Activated CD8-positive, alpha-beta memory T cell treated with anti-CD3 and anti-CD28 coated beads for 4 hours (primary cell): ENCODE results near the gene KSR2.

Experiments
- DNase-seq, 2 donors: peaks; one replicate each; pipeline ENCODE4 v3.0.0-alpha.2; 2020; ENCODE audit warnings: low read depth in 2 of 2

The KSR2 gene

GRCh38 chr12:117692512-117692911 is 276.3 kb downstream of the KSR2 start:
- DNase-seq: no peak

- DNase-seq: no peak
Measured at GRCh38 chr12:117689857-117690256, 278.9 kb downstream of the KSR2 start.

- DNase-seq: no peak
Measured at GRCh38 chr12:117688446-117688845, 280.3 kb downstream of the KSR2 start.

DNA sequence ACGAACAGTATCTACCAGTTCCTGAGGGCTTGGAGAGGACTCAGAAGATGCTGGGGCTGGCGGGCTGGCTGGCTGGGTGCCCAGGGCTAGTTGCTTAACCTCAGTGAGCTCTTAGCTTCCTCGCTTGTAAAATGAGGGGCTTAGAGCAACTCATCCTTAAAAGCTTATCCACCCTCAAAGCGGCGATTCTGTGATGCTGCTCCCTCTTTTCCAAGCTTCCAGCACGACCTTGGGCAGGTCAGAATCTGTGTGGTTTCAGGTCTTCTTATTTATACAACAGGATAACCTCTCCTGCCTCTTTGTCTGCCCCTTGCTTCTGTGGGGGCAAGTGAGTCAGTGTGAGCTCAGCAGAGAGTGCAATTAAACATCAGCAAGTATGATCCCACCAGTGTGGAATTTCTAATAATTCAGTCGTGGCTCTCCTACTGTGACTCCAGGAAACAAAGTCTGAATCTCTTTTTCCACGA is 281.8 kb downstream of the KSR2 start:
- no peak for DNase-seq

- no peak for DNase-seq
Measured at GRCh38 chr12:117686210-117686609, 282.6 kb downstream of the KSR2 start.

GRCh38 chr12:117685110-117685926 is 283.5 kb downstream of the KSR2 start:
- DNase-seq: no peak

- no peak for DNase-seq
Measured at GRCh38 chr12:117684471-117684870, 284.3 kb downstream of the KSR2 start.

- no peak for DNase-seq
Measured at GRCh38 chr12:117680312-117680711, 288.5 kb downstream of the KSR2 start.

DNA sequence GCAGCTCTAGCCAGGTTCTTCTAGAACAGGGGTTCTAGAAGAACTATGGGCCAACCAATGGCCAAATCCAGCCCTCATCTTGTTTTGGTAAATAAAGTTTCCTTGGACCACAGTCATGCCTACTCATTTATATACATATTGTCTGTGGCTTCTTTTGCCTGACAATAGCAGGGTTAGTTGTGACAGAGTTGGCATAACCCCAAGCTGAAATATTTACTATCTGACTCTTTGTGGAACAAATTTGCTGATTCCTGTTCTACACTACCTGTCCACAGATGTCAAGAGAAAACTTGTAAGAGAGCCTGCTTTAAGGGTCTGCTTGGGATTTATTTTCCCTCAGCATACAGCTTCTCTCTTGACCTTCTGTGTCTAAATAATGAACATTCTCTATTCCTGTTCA is 289.0 kb downstream of the KSR2 start:
- no peak for DNase-seq

- no peak for DNase-seq
Measured at GRCh38 chr12:117674763-117675162, 294.0 kb downstream of the KSR2 start.

- no peak for DNase-seq
Measured at GRCh38 chr12:117674313-117674712, 294.5 kb downstream of the KSR2 start.

DNA sequence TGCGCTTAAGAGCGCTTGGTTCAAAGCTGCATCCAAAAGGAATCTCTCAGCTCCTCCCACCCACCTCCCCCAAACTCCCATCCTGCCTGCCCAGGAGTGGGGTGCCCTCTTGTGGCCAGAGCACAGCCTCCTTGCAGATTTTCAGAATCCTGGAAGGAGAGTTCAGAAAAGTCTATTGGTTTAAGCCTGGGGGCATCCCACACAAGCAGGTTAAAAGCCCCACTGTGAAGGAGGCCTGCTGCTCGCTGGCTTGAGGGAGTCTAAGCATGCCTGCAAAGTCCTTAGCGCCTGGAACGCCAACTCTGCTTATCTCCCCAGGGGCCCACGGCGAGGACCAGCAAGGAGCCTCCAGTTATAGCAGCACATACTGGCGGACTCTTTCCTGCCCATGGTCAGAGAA is 297.1 kb downstream of the KSR2 start:
- DNase-seq: no peak

DNA sequence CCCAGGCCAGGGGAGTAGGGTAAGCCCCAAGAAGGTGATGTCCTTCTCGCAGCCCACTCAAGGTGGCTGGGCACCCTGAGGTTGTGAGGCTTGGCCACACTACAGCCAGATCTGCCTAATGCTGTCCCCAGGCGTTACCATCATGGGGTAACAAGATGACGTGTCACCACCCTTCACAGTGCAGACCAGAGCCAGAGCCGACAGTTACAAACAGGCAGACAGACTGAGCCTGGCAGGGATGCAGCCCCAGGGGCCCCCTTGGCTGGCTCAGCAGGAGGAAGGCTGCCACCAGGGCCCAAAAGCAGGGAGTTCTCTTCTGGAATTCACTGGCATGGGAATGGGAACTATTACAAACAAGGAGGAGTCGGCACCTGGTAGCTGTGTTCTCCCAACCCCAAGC is 304.6 kb downstream of the KSR2 start:
- DNase-seq: no peak

DNA sequence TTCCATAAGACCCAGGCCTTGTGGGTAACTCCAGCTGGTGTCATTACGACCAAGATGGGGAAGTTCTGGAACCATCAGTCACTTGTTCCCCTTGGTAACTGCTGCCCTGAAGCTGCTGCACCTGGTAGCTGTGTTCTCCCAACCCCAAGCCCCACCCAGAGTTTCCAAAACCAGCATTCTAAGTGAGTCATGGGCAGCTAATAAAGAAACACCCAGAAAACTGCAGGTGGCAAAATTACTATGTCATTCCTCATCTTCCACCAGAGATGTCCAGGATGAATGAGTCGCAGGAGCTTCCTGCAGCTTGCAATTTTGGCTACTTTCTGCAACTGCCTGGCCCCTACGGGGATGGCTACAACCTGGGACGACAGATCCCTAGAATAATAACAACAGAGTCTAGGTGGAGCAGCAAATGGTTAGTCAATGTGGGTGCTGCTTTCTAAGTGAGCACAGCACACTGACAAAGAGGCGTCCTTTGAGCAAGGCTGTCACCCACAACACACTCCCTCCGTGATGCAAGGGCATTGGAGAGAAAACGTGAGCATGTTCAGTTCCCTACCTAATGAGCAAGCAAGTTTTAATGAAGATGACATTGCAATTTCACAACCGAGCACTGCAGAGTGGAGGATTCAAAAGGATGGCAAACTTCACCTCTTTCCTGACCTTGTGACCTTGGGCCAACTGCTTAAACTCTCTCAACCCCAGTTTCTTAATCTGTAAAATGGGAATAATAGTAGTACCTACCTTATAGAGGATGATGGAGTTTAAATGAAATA is 306.0 kb downstream of the KSR2 start:
- no peak for DNase-seq

- DNase-seq: no peak
Measured at GRCh38 chr12:117662220-117662619, 306.6 kb downstream of the KSR2 start.

DNA sequence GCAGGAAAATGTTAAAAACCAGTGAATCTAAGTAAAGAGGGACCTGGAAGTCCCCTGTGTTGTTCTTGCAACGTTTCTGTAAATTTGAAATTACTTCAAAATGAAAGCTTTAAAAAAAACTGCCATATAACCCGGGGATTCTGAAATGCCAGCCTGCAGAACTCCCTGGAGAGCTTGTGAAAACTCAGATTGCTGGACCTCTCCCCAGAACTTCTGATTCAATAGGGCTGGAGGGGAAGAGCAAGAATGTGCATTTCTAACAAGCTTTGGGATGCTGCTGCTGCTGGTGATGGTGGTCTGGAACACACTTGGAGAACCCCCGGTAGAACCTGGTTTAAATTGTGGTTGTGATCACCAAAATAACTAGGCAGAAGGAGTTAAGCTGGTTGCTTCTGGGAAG is 307.3 kb downstream of the KSR2 start:
- no peak for DNase-seq

GRCh38 chr12:117660896-117661295 is 307.9 kb downstream of the KSR2 start:
- no peak for DNase-seq

DNA sequence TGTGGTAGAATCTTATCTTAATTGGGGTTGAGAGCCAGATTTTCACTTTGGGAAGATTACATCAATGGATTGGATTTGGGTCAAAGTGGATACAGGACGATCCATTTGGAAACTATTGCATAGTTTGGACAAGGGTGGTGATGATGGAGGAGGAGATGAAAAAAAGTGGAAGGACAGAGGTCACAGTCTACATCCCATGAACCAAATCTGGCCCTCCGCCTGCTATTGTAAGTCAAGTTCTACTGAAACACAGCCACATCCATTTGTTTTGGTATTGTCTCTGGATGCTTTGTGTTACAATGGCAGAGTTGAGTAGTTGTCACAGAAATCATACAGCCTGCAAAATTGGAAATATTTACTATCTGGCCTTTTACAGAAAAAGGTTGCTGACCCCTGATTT is 310.6 kb downstream of the KSR2 start:
- no peak for DNase-seq

DNA sequence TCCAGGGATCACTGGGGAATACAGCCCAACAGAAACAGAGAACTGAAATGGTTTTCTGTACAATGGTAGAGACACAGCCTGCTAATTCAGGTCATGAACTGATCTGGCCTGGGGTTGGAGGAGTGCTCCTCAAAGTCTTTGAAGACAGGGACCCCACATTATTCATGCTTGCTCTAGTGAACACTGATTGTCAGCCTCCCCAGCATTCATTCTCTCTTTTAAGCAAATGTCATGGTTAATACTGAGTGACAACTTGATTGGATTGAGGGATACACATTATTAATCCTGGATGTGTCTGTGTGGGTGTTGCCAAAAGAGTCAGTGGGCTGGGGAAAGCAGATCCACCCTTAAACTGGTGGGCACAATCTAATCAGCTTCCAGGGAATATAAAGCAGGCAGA is 319.0 kb downstream of the KSR2 start:
- no peak for DNase-seq

GRCh38 chr12:117646520-117646919 is 322.3 kb downstream of the KSR2 start:
- no peak for DNase-seq

GRCh38 chr12:117645473-117645872 is 323.3 kb downstream of the KSR2 start:
- no peak for DNase-seq

DNA sequence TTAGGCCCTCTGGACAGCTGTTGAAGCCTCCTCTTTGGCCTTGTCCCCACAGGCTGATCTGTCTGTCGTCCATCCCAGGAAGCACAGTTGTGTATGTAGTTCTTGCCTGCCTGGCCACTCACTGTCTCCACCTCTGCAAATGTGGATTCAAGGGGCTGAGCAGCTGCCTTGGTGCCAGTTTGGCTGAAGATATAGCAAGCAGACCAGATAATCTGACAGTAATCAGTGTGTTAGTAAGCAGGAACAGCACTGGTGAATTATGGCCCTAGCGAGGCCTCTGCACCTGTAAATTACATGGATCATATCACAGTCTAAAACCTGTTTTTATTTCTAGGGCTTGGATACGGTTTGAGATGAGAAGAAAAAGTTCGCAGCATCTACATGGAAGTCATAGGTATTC is 324.8 kb downstream of the KSR2 start:
- DNase-seq: no peak

DNA sequence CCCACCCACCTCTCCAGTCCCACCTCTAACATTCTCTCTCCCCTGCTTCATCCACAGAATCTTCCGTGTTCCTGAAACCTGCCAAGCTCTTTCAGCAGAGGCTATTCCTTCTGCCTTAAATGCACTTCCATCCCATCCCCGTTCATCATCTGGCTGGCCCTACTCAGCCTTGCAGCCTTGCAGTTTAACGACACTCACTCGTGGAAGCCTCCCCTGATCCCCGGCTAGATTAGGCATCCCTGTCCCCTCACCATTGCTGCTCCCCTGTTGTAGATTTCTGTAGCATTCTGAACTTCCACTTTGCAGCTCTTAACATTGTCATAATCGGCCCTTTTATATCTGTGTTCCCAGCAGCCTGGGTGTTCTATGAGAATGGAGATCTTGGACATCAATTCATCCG is 326.9 kb downstream of the KSR2 start:
- DNase-seq: no peak
